ENCODE measurements around the gene MDM2. TPM values are rescaled to one million over a fixed set of nuclear protein-coding genes. Genes with fewer than 3 reads are reported as not detected.

Gene MDM2
- total and polyA plus RNA-seq, 2 of the 13 experiments (the other 11 are each of a cell fraction or from before 2014, with no cell fraction given), result 29.3 to 314 TPM

DNA sequence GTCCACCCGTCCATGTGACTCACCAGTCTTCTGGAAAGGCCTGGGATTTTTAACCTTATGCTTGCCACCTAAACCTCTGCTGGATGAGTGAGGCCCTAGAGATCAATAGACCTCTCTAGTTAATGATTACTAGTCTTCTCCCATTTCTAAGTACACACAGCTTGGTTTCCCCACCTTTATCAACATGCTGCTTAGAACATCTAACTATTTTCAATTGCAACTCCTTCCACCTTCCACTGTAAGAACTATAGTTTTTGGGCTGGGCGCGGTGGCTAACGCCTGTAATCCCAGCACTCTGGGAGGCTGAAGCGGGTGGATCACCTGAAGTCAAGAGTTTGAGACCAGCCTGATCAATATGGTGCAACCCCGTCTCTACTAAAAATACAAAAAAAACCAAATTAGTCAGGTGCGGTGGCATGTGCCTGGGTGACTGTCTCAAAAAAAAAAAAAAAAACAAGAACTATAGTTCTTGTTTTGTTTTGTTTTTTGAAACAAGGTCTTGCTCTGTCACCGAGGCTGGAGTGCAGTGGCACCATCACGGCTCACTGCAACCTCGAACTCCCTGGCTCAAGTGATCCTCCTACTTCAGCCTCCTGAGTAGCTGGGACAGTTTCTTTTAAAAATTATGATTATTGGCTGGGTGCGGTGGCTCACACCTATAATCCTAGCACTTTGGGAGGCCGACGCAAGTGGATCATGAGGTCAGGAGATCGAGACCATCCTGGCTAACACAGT is 18.7 kb upstream of the MDM2 start (continued):
- no peak for TF ChIP-seq TCF12 (IDR thresholded peaks at IDR 0.05)
- 0 out of 2 replicates have a peak, but pooled peaks have one; percentile 58 for TF ChIP-seq TCF12 (CRISPR knock-in tag; IDR thresholded peaks at IDR 0.05)
- TF ChIP-seq, protein P1, sequence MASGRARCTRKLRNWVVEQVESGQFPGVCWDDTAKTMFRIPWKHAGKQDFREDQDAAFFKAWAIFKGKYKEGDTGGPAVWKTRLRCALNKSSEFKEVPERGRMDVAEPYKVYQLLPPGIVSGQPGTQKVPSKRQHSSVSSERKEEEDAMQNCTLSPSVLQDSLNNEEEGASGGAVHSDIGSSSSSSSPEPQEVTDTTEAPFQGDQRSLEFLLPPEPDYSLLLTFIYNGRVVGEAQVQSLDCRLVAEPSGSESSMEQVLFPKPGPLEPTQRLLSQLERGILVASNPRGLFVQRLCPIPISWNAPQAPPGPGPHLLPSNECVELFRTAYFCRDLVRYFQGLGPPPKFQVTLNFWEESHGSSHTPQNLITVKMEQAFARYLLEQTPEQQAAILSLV (CRISPR knock-in tag; IDR thresholded peaks at IDR 0.05; ENCODE audit: borderline replicate concordance), result no peak
- no peak for TF ChIP-seq ZNF292 (CRISPR knock-in tag; IDR thresholded peaks at IDR 0.05; ENCODE audit: borderline replicate concordance, low read depth)
- TF ChIP-seq PHF20 (CRISPR knock-in tag; IDR thresholded peaks at IDR 0.05), result no peak
- TF ChIP-seq, protein P2, sequence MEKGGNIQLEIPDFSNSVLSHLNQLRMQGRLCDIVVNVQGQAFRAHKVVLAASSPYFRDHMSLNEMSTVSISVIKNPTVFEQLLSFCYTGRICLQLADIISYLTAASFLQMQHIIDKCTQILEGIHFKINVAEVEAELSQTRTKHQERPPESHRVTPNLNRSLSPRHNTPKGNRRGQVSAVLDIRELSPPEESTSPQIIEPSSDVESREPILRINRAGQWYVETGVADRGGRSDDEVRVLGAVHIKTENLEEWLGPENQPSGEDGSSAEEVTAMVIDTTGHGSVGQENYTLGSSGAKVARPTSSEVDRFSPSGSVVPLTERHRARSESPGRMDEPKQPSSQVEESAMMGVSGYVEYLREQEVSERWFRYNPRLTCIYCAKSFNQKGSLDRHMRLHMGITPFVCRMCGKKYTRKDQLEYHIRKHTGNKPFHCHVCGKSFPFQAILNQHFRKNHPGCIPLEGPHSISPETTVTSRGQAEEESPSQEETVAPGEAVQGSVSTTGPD (CRISPR knock-in tag; IDR thresholded peaks at IDR 0.05), result no peak
- no peak for TF ChIP-seq ZNF296 (CRISPR knock-in tag; conservative IDR thresholded peaks at IDR 0.05)
- peak in 1 of 2 experiments; percentile 3; a peak in 1 of 4 replicates for TF ChIP-seq NR2F1 (CRISPR knock-in tag; IDR thresholded peaks at IDR 0.05)
- no peak for TF ChIP-seq ZNF550 (CRISPR knock-in tag; IDR thresholded peaks at IDR 0.05; ENCODE audit: borderline replicate concordance)
- TF ChIP-seq HDAC6 (IDR thresholded peaks at IDR 0.05; ENCODE audit: low read depth, low read length), result no peak
- TF ChIP-seq ZFP82 (CRISPR knock-in tag; IDR thresholded peaks at IDR 0.05; ENCODE audit: borderline replicate concordance), result 0 out of 2 replicates have a peak, but pooled peaks have one; percentile 59
- TF ChIP-seq, protein P3, sequence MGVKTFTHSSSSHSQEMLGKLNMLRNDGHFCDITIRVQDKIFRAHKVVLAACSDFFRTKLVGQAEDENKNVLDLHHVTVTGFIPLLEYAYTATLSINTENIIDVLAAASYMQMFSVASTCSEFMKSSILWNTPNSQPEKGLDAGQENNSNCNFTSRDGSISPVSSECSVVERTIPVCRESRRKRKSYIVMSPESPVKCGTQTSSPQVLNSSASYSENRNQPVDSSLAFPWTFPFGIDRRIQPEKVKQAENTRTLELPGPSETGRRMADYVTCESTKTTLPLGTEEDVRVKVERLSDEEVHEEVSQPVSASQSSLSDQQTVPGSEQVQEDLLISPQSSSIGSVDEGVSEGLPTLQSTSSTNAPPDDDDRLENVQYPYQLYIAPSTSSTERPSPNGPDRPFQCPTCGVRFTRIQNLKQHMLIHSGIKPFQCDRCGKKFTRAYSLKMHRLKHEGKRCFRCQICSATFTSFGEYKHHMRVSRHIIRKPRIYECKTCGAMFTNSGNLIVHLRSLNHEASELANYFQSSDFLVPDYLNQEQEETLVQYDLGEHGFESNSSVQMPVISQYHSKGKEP (CRISPR knock-in tag; IDR thresholded peaks at IDR 0.05), result no peak
- TF ChIP-seq HNRNPH1 (optimal IDR thresholded peaks at IDR 0.05; ENCODE audit: low read depth, low read length), result no peak
- no peak for TF ChIP-seq MBNL3 (CRISPR knock-in tag; conservative IDR thresholded peaks at IDR 0.05)
- TF ChIP-seq PITX1 (CRISPR knock-in tag; IDR thresholded peaks at IDR 0.05), result peak; percentile 71
- no peak for TF ChIP-seq ZNF30 (CRISPR knock-in tag; IDR thresholded peaks at IDR 0.05)
- TF ChIP-seq, protein P4, sequence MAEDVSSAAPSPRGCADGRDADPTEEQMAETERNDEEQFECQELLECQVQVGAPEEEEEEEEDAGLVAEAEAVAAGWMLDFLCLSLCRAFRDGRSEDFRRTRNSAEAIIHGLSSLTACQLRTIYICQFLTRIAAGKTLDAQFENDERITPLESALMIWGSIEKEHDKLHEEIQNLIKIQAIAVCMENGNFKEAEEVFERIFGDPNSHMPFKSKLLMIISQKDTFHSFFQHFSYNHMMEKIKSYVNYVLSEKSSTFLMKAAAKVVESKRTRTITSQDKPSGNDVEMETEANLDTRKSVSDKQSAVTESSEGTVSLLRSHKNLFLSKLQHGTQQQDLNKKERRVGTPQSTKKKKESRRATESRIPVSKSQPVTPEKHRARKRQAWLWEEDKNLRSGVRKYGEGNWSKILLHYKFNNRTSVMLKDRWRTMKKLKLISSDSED (CRISPR knock-in tag; IDR thresholded peaks at IDR 0.05), result no peak
- TF ChIP-seq ZNF484 (CRISPR knock-in tag; IDR thresholded peaks at IDR 0.05; ENCODE audit: borderline replicate concordance, low read depth), result no peak
- 0 out of 2 replicates have a peak, but pooled peaks have one; percentile 66 for TF ChIP-seq SMAD3 (CRISPR knock-in tag; IDR thresholded peaks at IDR 0.05)
- TF ChIP-seq, protein P5, sequence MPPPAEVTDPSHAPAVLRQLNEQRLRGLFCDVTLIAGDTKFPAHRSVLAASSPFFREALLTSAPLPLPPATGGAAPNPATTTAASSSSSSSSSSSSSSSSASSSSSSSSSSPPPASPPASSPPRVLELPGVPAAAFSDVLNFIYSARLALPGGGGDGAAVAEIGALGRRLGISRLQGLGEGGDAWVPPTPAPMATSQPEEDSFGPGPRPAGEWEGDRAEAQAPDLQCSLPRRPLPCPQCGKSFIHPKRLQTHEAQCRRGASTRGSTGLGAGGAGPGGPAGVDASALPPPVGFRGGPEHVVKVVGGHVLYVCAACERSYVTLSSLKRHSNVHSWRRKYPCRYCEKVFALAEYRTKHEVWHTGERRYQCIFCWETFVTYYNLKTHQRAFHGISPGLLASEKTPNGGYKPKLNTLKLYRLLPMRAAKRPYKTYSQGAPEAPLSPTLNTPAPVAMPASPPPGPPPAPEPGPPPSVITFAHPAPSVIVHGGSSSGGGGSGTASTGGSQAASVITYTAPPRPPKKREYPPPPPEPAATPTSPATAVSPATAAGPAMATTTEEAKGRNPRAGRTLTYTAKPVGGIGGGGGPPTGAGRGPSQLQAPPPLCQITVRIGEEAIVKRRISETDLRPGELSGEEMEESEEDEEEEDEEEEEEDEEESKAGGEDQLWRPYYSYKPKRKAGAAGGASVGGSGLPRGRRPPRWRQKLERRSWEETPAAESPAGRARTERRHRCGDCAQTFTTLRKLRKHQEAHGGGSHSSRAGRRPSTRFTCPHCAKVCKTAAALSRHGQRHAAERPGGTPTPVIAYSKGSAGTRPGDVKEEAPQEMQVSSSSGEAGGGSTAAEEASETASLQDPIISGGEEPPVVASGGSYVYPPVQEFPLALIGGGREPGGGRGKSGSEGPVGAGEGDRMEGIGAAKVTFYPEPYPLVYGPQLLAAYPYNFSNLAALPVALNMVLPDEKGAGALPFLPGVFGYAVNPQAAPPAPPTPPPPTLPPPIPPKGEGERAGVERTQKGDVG (CRISPR knock-in tag; IDR thresholded peaks at IDR 0.05; ENCODE audit: borderline replicate concordance), result no peak
- peak; percentile 92 for TF ChIP-seq MIXL1 (CRISPR knock-in tag; IDR thresholded peaks at IDR 0.05)

Measured in HepG2 (cell line).